Non-pigmented ciliary epithelial cell (primary cell): ENCODE measurements around the gene ARL10.
A peak's percentile ranks its signal among the peaks of the same experiment; 100 is the strongest.

Source experiments
- DNase-seq: peaks from one replicate; pipeline ENCODE4 v3.0.0-alpha.2; 2010; ENCODE audit warnings: low read depth

The ARL10 gene

DNA sequence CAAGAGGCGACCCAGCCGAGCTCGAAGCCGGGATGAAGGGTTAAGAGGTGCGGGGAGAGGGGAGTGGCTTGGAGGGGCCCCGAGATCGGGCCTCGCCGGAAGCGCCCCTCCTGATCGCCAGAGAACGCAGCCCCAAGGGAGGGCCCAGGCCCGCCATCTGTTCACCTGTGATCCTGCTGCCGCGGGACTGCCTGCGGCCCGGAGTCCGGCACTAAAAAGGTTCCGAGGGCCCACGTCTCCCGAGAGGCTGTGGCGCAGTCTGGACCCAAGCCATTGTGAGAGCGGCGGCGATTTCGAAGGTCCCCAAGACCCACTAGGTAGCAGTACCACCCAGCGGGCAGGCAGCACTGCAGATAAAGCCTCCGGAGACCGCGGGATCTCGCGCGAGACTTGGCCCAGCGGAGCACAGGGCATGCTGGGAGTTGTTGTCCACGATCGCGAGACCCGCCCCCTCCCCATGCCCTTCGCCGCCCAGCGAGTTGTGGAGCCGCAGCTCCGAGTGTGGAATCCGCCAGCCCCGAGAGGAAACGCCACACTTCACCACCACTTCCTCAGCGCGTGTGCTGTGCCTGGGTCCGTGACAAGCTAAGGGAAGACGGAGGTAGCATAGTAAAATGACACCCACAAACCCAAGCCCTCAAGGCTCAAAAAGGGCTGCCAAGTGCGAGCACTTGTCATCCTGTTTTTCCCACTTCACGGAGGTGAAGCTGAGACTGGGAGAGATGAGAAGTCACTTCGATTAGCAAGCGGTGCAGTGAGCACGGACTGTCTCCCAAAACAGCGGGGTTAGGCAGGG lies 3.7 kb upstream of the ARL10 start, which contains the start of gene KIAA1191:
KIAA1191 (minus strand) TSS at position 328 of the 796 bp plus-strand sequence. CDS start 2,256 bp downstream, outside the sequence.
- peak; percentile 50 for DNase-seq

DNA sequence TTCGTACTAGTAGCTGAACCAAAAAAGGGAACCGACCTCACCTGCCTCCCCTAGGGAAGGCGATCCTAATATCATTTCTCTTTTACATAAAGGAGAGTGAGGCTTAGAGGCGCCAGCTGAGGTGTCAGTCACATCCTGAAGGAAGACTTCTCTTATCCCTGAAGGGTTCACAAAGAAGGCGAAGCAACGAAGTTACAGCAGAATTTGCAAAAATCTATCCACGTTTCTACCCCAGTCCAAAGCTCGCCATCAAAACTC lies 3.1 kb upstream of the ARL10 start:
- DNase-seq: no peak

DNA sequence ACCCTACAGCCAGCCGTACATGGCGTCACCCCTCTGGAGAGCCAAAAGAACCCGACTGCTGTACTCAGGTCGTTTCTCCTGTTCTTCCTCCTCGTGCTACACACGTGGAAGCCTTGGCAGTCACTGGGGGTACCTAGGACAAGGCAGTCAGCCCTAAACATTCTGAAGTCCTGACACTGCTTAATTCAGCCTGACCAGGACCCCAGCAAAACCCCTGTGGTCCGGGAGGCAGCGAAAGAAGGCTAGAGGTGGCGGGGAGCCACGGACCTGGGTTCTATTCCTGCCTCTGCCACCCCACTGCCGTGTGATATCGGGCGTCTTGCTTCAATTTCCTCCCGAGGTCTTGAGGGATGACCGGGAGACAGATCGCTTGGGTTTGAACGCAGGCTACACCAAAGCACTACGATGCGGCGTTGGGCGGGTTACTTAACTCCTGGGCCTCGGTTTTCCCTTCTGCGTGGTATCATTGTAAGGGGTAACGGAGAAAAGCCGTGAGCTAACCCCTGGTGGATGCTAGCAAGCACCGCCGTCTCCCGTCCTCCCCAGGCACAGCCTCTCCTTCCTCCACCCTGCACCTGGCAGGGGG lies 429 bp upstream of the ARL10 start:
- DNase-seq: no peak

DNA sequence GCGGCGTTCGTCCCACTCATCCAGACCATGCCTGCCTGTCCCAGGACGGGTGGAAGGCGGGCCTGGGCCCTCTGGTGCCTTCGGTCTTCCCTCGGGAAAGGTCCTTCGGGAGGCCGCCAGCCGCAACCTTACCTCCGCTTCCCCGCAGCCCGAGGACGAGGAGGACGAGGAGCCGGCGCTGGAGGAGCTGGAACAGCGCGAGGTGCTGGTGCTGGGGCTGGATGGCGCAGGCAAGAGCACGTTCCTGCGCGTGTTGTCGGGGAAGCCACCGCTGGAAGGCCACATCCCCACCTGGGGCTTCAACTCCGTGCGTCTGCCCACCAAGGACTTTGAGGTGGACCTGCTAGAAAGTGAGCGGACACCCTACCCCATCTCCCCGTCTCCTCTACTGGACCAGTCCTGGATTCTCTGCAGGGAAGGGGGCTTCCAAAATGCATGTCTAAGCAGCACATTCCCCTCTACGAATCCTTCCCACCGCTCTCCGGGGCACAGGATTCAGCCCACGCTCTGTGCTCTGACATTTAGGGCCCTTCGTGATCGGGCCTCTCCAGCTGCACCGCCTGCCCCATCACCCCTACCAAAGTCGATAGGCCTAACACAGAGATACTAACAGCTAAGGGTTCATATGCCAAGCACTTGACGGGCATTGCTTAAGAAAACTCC lies 1.1 kb downstream of the ARL10 start:
- DNase-seq: no peak

DNA sequence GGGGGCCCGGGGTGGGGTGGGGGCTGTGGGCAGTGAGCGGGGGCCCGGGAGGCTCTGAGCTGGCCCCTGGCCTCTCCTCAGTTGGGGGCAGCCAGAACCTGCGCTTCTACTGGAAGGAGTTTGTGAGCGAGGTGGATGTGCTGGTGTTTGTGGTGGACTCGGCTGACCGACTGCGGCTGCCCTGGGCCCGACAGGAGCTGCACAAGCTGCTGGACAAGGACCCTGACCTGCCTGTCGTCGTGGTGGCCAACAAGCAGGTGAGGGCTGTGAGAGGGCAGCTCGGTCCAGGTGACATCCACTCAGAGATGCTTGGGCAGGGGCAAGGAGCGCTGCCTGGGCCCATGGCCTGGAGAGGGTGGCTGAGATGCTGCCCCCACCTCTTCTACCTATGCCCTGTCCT lies 3.4 kb downstream of the ARL10 start:
- DNase-seq: no peak

DNA sequence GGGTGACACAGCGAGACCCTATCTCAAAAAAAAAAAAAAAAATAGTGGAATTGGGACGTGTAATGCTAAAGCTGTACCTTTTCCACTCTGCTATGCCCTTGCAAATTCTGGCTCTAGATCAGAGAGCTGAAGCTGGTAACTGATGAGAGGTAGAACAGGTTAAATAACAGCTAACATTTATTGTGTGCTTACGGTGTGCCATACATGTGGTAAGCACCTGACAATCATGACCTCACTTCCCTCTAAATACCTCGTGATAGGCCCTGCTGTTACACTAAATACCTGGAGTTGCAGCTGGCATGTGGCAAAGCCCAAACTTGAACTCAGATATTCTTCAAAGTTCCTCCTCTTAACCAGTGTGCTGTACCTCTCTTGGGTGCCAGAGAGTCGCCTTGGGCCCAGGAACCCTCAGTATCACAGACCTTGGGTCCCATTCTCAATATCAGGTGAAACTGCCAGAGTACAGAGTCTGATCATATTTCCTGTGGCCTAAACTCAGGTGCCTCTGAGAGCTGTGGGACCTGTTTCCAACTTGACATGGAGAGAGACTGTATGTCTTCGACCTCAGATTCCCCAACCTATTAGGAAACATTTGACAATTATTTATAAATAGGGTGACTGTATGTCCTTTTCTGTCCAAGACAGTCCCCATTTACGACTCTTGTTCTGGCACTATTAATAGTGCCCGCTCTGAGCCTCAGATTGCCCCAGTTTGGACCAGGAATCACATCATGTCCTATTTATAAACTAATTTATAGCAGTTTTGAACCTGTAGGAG lies 4.8 kb downstream of the ARL10 start:
- DNase-seq: no peak

DNA sequence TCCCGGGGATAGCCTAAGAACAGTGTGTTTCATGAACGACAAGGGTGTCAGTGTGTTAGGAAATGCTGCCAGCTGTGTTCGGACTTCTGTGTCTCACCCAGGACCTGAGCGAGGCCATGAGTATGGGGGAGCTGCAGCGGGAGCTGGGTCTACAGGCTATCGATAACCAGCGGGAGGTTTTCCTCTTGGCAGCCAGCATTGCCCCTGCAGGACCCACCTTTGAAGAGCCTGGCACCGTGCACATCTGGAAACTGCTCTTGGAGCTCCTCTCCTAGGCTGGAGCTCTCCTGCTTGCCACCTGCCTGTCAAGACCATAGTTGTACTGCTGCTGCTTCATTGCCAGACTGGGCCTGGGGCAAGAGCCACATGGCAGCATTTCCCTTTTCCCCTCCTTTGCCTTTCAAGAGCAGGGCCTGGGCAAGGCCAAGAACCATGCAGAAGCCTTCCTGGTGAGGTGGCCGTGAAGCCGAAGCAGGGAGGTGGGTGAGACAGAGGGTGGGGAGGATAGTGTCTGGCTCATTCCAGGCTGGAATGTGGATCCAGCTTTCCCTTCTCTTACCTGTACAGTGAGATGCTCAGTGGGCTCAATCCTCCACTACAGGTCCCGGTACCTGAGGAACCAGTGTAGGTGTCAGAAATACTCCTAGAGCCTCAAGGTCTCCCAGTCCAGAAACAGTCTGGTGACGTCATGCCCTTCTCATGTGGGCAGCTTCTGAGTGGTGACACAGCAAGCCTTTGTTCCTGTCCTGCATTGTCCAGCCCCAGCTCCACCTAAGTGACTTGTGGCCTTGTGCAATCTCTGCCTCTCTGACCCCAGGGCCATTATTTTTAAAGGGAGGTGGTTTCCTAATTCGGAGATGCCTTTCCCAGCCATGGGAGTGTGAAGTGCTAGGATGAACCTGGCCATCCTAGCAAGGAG lies 6.6 kb downstream of the ARL10 start:
- no peak for DNase-seq

DNA sequence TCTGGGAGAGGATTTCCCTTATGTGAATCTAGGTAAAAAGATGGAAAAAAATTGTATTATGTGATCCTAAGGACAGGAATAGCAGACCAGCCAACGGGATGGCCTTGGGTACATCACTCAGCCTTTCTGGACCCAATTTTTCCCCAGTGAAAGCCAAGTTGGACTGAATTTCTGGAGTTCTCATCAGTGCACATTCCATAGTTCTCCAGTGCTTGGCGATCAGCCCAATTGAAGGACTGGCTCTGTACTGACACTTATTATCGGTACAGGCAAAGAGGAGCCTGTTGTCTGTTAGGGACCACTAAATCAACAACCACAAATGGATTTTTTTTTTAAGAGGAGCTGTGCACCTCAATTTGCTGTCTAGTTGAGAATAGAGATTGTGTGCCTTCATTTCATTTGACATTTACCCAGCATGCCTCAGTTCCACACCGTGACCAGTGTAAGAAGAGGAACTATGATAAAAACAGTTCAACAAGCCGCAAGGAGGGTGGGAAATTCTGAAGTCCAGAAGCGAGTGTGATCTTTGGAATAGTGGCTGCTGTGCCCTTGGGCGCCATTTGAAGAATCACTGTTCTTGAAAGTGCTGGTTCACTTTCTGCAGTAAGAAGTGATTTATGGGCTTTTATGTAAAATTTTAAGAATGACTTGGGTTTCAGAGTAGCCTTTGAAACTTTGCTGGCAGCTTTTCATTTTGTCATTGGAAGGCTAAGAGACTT lies 8.0 kb downstream of the ARL10 start:
- DNase-seq: no peak

DNA sequence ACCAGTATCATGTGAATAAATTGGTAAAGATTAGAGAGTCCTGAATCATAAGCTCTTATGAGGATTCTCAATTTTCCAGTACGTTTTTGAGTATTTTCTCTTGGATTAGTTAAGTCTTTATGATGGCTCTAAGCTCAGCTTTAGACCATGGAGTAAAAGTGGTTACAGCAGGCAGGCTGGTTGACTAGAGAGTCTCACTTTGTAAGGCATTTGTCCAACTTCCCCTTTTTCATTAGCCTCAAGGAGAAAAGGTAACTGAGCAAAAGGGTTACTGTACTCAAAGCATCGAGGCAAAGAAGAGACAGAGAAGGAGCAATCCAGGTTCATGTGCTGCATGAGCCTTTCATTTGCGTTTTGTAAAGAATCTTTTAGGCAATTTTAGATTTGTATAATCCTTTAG lies 14.6 kb downstream of the ARL10 start:
- DNase-seq: no peak

DNA sequence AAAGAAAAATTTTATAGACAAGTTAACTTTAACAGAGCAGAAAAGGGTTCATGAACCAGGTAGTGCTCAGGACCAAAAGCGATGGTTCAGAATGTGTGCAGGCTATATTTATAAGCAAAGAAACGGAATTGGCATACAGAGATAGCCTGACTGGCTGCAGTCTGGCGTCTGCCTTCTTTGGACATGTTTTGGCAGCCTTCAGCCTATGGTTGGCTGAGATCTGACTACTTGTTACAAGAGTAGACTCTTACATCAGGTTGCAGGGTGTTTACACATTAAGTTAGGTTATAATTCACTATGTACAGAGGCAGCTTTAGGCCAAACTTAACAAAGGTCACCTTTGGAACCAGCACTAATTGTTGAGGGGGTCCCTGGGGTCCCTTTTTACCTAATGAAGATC lies 16.1 kb downstream of the ARL10 start:
- DNase-seq: no peak

DNA sequence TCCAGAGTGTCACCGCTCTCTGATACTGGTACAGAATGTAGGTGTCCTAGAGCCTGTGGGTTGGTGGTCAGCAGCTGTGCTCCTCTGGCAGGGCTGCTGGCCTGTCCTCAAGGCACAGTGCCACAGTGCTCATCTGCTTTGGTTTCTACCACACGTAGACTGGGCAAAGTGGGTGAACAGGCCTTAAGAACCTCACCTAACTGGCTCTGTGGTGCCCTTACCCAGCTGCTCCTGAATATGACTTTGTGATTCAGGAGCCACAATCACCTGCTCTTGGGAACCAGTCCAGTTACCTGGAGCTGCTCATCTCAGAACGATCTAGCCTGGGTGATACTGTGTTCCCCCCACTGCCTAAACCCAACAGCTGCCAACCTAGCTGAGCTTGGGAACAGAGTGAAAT lies 16.7 kb downstream of the ARL10 start:
- DNase-seq: no peak

DNA sequence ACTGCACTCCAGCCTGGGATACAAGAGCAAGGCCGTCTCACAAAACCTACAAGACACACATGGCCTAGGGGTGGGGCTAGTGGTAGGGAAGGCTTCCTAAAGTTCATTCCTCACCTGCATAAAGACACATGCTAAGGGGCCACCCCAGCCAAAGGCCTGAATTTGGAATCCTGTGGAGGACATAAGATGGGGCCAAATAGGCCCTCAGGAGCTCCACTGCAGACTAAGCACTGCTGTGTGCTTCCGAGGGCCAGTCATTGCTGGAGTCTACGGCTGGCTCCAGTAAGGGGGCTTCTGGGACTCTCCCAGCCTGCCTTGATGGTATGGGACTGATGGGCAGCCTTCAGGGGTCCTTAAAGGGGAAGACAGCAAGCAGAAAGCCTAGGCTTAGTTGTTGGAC lies 17.4 kb downstream of the ARL10 start:
- DNase-seq: no peak

DNA sequence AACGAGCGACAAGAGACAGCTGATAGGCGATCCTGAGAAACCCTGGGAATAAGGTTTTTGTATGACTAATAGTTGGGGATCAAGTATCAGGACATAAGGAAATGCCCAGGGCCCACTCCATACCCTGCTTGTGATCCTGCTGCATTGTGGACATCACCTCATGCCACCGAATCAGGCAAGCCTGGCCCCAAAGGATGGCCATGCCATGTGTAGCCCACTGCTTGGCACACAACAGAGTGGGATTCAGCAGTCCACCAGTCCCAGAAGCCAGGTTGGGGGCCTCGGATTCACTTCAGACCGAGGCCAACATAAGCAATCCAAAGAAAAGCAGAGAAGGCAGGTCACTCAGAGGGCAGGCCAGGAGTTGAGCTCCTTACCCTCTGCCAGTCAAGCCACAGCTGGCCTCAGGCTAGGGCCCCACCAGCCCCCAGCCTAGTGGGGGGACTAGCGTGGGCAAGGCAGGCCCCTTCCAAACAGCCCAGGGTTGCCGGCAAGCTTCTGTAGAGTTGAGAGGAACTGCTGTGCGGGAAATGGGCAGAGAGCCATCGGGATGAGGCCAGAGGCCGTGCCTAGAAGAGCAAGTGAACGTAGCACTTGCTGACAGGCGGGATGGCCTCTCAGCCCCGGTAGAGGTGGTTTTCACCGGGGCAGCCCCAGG lies 18.1 kb downstream of the ARL10 start:
- no peak for DNase-seq

DNA sequence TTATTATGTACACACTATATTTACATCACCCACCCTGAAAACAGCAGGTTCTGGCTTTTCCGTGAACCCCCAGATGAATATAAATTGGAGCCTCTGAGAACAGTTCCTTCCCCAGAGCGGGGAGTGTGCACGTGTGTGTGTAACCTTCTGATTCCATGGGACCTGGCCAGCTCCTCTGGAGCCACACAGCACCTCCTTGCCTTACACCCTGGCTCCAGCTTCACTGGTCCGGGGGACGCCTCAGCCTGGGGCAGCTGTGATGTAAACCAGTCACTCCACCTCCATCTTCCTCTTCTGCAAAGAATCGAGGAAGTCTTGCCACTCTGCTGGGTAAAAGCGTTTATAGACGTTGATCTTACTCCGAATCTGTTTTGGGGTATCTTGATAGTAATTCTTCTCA lies 18.7 kb downstream of the ARL10 start:
- DNase-seq: no peak

DNA sequence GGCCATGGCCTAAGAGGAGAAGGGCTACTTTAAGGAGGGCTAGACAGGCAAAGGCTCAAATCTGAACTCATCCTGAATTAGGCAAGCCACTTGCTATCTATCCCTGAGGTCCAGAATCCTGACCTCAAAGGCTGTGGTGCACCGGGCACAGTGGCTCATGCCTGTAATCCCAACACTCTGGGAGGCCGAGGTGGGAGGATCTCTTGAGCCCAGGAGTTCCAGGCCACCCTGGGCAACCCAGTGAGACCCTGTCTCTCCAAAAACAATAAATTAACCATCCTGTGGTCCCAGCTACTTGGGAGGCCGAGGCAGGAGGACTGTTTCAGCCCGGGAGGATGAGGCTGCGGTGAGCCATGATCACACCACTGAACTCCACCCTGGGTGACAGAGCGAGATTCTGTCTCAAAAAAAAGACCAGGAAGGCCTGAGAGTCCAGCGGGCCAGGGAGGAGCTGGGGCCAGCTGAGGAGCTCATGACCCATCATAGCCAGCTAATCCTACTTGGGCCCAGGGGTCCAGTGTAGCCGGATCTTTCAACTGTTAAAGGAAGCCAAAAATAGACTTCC lies 19.2 kb downstream of the ARL10 start:
- no peak for DNase-seq

DNA sequence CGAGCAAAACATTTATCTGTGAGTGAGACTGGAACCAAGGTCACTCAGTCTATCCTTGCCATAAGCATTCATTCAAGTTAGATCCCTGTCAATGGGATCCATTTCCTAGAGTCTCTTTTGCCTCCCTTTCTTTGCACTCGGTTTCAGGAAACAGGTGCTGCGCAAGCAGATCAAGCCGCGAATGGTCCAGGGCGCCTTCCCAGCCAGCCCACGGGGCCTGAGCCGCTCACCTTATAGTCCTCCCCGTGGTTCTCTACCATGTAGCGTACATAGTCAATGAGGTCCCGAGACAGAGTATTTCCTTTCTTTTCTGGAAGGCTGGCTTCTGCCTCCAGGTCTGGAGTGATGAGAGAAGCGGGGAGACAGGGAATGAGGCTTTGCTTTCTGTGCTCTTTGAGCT lies 19.7 kb downstream of the ARL10 start:
- no peak for DNase-seq

DNA sequence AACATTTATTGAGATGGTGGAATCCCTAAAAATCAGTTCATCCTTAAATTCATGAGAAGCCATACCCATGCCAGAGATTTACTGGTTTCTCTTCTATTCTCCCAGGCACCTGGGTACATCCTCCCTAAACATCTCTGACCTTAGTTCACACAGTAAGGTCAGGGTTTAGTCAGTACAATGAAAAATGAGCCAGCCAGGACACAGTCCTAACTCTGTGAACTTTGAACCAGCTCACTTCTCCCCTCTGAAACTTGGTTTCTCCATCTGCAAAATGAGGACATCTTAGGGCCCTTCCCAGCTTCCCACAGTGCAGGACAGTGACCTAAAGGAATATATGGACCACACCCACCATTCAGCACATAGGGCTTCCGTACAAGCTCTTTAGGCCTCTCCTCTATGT lies 21.2 kb downstream of the ARL10 start:
- DNase-seq: no peak

DNA sequence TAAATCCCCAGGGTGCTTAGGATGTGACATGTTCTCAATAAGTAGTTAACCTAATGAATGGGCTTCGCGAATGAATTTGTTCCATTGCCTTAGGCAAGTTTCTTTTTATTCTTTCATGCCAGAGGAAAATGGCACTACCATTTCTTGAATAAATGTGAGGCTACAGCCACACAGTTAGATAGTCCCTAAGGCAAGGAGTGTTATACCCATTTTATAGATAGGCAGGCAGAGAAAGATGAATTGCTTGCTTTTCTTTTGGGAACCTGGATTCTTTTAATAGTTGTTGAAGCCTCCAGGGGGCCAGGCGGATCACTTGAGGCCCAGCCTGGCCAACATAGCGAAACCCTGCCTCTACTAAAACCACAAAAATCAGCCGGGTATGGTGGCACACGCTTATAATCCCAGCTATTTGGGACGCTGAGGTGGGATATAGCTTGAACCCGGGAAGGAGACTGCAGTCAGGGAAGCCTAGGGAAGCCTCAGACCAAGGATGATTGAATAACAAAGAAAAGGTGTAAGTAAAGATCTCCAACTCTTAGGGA lies 22.2 kb downstream of the ARL10 start:
- DNase-seq: no peak

DNA sequence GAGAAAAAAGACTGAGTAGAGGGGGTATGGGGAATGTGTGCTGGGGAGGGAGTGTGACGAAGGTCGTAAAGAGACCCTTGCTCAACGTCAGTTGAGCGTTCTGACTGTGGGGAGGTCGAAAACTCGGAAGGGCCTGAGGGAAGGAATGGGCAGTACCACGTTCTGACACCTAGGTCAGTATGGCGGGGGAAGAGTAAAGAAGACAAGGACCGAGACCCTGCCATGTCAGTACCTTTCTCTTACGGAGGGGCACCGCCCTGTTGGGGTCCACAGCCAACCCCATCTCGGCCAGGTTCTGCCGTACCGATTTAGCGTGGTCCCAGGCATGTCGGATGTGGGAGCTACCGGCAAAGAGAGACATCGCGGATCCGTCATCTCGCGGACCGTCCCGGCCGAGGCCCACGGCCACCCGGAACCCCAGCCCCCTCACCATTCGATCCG lies 22.7 kb downstream of the ARL10 start:
- DNase-seq: no peak
